SK-N-SH treated with all-trans-retinoic acid at 6 μM for 48 hours (cell line): ENCODE measurements around the gene DIABLO.

Experiments
- ESRRG ChIP-seq: fragments of 250-450 bp; sonication (Bioruptor Pico); IDR thresholded peaks from 2 replicates; pipeline ENCODE4 v1.6.1; 2021; ENCODE audit warnings: mild to moderate bottlenecking
- OSR1 ChIP-seq: fragments of 250-450 bp; sonication (Bioruptor Pico); IDR thresholded peaks from 2 replicates; pipeline ENCODE4 v1.8.0; 2022; ENCODE audit warnings: moderate library complexity, mild to moderate bottlenecking, inconsistent platforms
- PATZ1 ChIP-seq: fragments of 250-450 bp; sonication (Bioruptor Pico); IDR thresholded peaks from 2 replicates; pipeline ENCODE4 v1.8.0; 2020; ENCODE audit warnings: mild to moderate bottlenecking, moderate library complexity, borderline replicate concordance
- ZFP30 ChIP-seq: fragments of 450-650 bp; formaldehyde crosslinking; IDR thresholded peaks from 2 replicates; pipeline ENCODE4 v1.5.0; 2022; ENCODE audit warnings: mild to moderate bottlenecking, moderate library complexity
- ZNF565 ChIP-seq: fragments of 450-650 bp; formaldehyde crosslinking; conservative IDR thresholded peaks from 2 replicates; pipeline ENCODE4 v1.5.0; 2020; ENCODE audit warnings: low read depth, mild to moderate bottlenecking, moderate library complexity

- TF ChIP-seq OSR1 (CRISPR knock-in tag) (no peak), PATZ1 (no peak), ZNF565 (CRISPR knock-in tag) (no peak), ZFP30 (no peak), ESRRG (no peak)
These were observed 57.4 kb downstream of the DIABLO start for GRCh38 chr12:122168492-122168891.
